Activated B cell treated with CpG ODN at 0.5 μM for 24 hours (primary cell): ENCODE results near the gene MBNL1. TPM values are rescaled to one million over a fixed set of nuclear protein-coding genes. Genes with fewer than 3 reads are reported as not detected.

ENCODE experiments used
- ATAC-seq: fragments of 200-7000 bp; cut with Tn5 transposase; one replicate; pipeline ENCODE4 v1.10.0; 2021; ENCODE audit warnings: low read depth, mild to moderate bottlenecking, moderate library complexity
- CTCF ChIA-PET: fragments of 350-600 bp; sonication (Branson Sonifier 250); formaldehyde crosslinking; loops from one replicate; lab custom pipeline; 2021; ENCODE audit warnings: antibody characterized with exemption; lab: Charles Lee
- POLR2A ChIA-PET: fragments of 350-600 bp; sonication (Branson Sonifier 250); formaldehyde crosslinking; loops from one replicate; lab custom pipeline; 2021; ENCODE audit warnings: antibody characterized with exemption; lab: Charles Lee
- DNase-seq: peaks from one replicate; pipeline ENCODE4 v3.0.0; 2022
- H3K27ac Mint-ChIP-seq: one replicate; pipeline ENCODE4 v1.8.0; 2020; ENCODE audit warnings: mixed read lengths
- H3K27me3 Mint-ChIP-seq: one replicate; pipeline ENCODE4 v1.8.0; 2021; ENCODE audit warnings: mixed read lengths
- H3K36me3 Mint-ChIP-seq: one replicate; pipeline ENCODE4 v1.8.0; 2021; ENCODE audit warnings: low read depth, mixed read lengths
- H3K4me1 Mint-ChIP-seq: one replicate; pipeline ENCODE4 v1.8.0; 2021; ENCODE audit warnings: mixed read lengths
- H3K4me3 Mint-ChIP-seq: one replicate; pipeline ENCODE4 v1.8.0; 2020; ENCODE audit warnings: mild to moderate bottlenecking, mixed read lengths
- H3K9me3 Mint-ChIP-seq: one replicate; pipeline ENCODE4 v1.8.0; 2020; ENCODE audit warnings: mixed read lengths
- CTCF ChIP-seq: fragments of 200-600 bp; IDR thresholded peaks from one replicate; pipeline ENCODE4 v1.8.0; 2022; ENCODE audit warnings: antibody characterized with exemption, mild to moderate bottlenecking
- intact Hi-C: fragments of 100-400 bp; cut with micrococcal nuclease; formaldehyde crosslinking; loops from one replicate; pipeline ENCODE4 v1.15.1; 2024
- total RNA-seq: library from RNA; stranded (reverse); gene quantifications from 2 replicates; pipeline ENCODE4 v1.2.3, GENCODE V29; 2022

The MBNL1 gene
- total RNA-seq, 1 donor from 2014 or later, result 561 TPM

- H3K36me3 Mint-ChIP-seq, result peaks cover 40% of the 10 kb centered on the region
- no peaks in the 10 kb centered on the region for H3K27me3 Mint-ChIP-seq
- ATAC-seq, result no peak
- no peak overlapping the region for H3K4me3 Mint-ChIP-seq
- DNase-seq, result no peak
- CTCF ChIA-PET, result no interaction called here
- TF ChIP-seq CTCF, result no peak
- H3K27ac Mint-ChIP-seq, result peak overlapping the region; percentile 70
- H3K9me3 Mint-ChIP-seq, result no peaks in the 10 kb centered on the region
- POLR2A ChIA-PET, result no interaction called here
- peaks cover 85% of the 10 kb centered on the region for H3K4me1 Mint-ChIP-seq
- intact Hi-C loops, result loop anchor here (1.0 to 5.0 kb wide), 2 partner anchors 9 to 143 kb away; no protein-coding TSS in a partner anchor
These were observed 110.8 kb downstream of the MBNL1 start for GRCh38 chr3:152379415-152380042.

- POLR2A ChIA-PET, result no interaction called here
- DNase-seq (no peak), ATAC-seq (no peak)
- intact Hi-C loops, result loop anchor here (1.0 kb wide), 1 partner anchor 8 kb away; no protein-coding TSS in a partner anchor
- Mint-ChIP-seq H3K4me1 (peaks cover 84% of the 10 kb centered on the region), H3K27ac (peak overlapping the region; percentile 70), H3K27me3 (no peaks in the 10 kb centered on the region), H3K36me3 (peaks cover 35% of the 10 kb centered on the region), H3K9me3 (no peaks in the 10 kb centered on the region), H3K4me3 (no peak overlapping the region)
- TF ChIP-seq CTCF, result no peak
- CTCF ChIA-PET, result no interaction called here
These were observed 111.3 kb downstream of the MBNL1 start for GRCh38 chr3:152380043-152380442.

DNA sequence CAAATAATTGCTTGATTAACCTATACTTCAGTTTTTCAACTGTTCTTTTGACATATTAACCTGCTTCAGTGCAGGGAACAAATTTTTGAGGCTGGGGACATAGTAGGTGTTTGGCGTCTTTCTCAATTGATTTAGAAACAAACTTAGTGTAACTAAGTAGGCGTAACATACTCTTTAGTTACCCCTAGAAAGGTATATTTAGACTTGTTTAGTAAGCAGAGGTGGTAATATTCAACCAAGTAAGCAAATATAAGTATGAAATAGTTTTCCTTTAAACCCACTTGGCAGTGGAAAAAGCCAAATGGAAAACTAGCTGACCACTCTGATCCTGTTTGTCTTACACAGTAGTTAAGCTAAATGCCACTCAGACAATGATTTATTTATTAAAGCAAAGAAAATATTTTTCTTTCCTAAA is 113.2 kb downstream of the MBNL1 start:
- H3K36me3 Mint-ChIP-seq, result peaks cover 31% of the 10 kb centered on the region
- H3K9me3 Mint-ChIP-seq, result no peaks in the 10 kb centered on the region
- no peak for ATAC-seq
- H3K4me1 Mint-ChIP-seq, result peaks cover 84% of the 10 kb centered on the region
- TF ChIP-seq CTCF, result no peak
- H3K4me3 Mint-ChIP-seq, result peak overlapping the region; percentile 35
- ChIA-PET CTCF (no interaction called here), POLR2A (no interaction called here)
- H3K27ac Mint-ChIP-seq, result peak overlapping the region; percentile 46
- intact Hi-C loops, result no loop called here
- DNase-seq, result no peak
- no peaks in the 10 kb centered on the region for H3K27me3 Mint-ChIP-seq

DNA sequence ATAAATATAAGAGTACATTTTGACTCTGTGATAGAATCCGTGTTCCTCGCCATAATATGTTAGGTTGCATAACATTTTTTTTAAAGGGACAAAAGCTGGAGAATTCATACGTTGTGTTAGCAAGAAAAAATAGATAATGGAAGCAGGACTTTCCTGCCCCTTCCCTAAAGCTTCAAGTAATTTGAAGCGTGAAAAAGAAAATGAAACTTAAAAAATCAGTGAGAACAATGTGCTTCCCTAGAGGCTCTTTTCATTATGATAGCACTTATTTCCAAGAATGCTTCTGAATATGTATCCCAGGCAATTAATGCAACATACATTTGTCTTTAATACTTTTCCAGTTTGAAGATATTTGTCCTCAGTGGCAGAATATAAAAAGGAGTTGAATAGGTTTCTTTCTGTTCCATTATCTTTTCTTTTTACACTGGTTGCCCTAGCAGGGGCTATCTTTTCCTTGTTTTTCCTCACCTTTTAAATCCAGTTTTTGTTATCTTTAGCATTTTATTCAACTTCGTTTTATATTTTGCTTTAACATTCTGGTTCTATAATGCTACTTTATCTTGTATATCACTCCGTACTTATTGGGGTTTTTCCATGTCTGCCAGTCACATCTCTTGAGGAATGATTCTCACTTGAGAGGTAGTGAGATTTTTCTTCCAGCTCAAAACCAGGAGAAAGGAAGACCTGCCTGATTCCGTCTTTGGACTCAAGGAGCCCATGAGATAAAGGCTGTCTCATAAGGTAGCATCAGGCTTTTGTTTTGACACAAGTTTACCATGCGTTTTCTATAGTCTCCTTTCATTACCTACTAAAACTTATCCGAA is 113.8 kb downstream of the MBNL1 start:
- Mint-ChIP-seq H3K36me3 (peaks cover 32% of the 10 kb centered on the region), H3K4me1 (peaks cover 83% of the 10 kb centered on the region), H3K27me3 (no peaks in the 10 kb centered on the region), H3K4me3 (peak overlapping the region; percentile 73), H3K27ac (peak overlapping the region; percentile 75), H3K9me3 (no peaks in the 10 kb centered on the region)
- no peak for TF ChIP-seq CTCF
- intact Hi-C loops, result no loop called here
- peak; percentile 37 for ATAC-seq
- CTCF ChIA-PET, result no interaction called here
- POLR2A ChIA-PET, result no interaction called here
- DNase-seq, result no peak

GRCh38 chr3:152383136-152383606 is 114.4 kb downstream of the MBNL1 start:
- ATAC-seq, result no peak
- TF ChIP-seq CTCF, result no peak
- Mint-ChIP-seq H3K4me3 (peak overlapping the region; percentile 73), H3K27ac (peak overlapping the region; percentile 3), H3K9me3 (no peaks in the 10 kb centered on the region), H3K27me3 (no peaks in the 10 kb centered on the region), H3K36me3 (peaks cover 30% of the 10 kb centered on the region), H3K4me1 (peaks cover 82% of the 10 kb centered on the region)
- POLR2A ChIA-PET, result interaction anchor here (0.7 kb wide), 1 partner anchor 16 kb away, joined by 4 read pairs; no protein-coding TSS in a partner anchor
- DNase-seq, result no peak
- intact Hi-C loops, result no loop called here
- CTCF ChIA-PET, result no interaction called here
